ENCODE measurements around the gene FPGS. TPM values are rescaled to one million over a fixed set of nuclear protein-coding genes. Genes with fewer than 3 reads are reported as not detected.
"Not testable (repeated sequence)": the region's sequence is repeated elsewhere in the genome, so short reads cannot be mapped to it uniquely, and the experiment has no call there.

Gene FPGS
- polyA plus RNA-seq, 4 donors = 36.3 to 50.7 (median 40.0) TPM

- DNase-seq (ENCODE audit: low read depth in 4 of 4, low spot score in 3 of 4) = no peak
These were observed 29.6 kb downstream of the FPGS start for GRCh38 chr9:127832248-127832647.

- DNase-seq (ENCODE audit: low read depth in 4 of 4, low spot score in 3 of 4) = no peak
These were observed 30.9 kb downstream of the FPGS start for GRCh38 chr9:127833555-127833954.

GRCh38 chr9:127835991-127836516 lies 33.4 kb downstream of the FPGS start:
- DNase-seq (ENCODE audit: low read depth in 4 of 4, low spot score in 3 of 4) = no peak

DNA sequence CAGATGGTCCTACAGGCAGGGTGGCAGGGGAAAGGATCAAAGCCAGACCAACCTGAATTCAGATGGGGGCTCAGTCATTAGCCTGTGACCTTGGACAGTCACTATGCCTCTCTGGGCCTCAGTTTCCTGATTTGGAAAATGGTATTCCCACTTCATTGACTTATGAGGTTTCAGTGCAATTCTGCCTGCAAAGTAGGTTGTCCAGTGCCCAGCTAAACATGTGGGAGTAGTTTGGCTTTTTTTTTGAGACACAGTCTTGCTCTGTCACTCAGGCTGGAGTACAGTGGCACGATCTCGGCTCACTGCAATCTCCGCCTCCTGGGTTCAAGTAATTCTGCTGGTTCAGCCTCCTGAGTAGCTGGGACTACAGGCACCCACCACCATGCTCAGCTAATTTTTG lies 33.9 kb downstream of the FPGS start:
- not testable (repeated sequence) for DNase-seq (ENCODE audit: low read depth in 4 of 4, low spot score in 3 of 4)

- DNase-seq (ENCODE audit: low read depth in 4 of 4, low spot score in 3 of 4) = no peak
These were observed 34.7 kb downstream of the FPGS start for GRCh38 chr9:127837346-127837745.

DNA sequence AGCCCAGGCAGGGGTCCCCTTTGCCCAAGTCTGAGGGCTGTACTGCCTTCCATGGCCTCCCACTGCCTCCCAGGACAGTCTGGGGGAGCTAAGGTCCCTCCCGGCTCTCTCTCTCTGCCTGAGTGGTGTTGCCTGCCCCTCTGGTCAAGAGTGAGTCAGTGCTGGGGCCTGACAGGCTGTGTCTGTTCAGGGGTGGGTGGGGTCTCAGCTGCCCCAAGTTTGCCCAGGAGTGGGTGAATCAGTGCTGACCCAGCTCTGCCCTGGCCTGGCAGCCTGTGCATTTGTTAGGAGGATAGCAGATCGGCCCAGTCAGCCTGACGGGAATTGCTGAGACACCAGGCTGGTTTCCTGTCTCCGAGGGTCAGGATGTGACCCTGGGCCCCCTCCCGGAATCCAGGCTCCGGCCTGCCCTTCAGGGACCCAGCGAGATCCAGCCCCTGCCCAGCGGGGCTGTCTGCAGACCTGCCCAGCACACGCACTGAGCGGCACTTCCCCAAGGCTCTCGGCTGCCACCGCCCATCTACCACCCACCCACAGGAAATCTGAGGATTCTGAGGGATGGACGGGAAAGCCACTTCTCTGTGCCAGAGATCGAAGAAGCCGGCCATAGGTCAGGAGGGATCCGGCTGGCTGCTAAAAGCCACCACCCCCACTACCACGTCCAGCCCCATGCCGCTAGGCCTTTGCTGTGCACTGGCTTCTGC lies 35.8 kb downstream of the FPGS start:
- DNase-seq (ENCODE audit: low read depth in 4 of 4, low spot score in 3 of 4) = no peak

DNA sequence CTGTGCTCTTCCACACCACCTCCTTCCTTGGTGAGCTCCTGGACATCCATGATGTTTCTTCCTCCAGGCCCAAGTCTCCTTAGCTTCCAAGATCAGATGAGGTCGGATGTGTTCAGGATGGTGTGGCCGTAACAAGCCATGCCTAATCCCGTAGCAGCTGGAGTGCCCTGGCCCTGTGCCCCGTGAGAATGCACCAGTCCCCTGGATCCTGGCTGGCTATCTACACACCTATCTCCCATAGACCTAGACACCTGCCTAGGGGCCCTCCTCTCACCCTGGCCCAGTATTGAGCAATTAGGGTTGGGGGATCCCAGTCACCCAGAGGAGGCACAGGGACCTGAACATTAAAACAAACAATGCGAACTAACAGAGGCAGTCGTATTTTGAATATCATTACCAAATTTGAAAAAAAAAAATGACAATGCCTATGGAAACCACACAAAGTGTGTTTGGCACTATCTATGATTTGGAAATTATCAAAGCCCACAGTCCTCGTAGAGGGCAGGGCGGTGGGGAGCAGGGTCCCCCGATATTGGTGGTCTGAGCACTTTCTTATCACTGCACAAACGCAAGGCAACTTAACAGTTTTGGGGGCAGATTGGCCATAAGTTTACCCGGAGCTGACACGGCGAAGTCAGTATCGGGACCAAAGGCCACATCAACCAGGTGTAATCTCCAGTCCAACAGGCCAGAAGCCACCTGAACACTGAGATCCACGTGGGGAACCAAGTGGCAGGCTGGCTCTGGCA lies 38.6 kb downstream of the FPGS start:
- no peak for DNase-seq (ENCODE audit: low read depth in 4 of 4, low spot score in 3 of 4)

GRCh38 chr9:127844821-127845359 lies 42.2 kb downstream of the FPGS start:
- DNase-seq (ENCODE audit: low read depth in 4 of 4, low spot score in 3 of 4) = no peak

DNA sequence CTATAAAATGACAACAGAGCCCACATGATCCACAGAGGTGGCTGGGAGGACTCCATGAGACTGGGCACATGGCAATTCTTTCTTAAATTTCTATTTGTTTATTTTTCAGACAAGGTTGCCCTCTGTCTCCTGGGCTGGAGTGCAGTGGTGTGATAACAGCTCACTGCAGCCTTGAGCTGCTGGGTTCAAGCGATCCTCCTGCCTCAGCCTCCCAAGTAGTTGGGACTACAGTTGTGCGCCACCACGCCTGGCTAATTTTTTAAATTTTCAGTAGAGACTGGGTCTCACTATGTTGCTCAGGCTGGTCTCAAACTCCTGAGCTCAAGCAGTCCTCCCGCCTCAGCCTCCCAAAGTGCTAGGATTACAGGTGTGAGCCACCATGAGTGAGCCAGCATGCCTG lies 42.9 kb downstream of the FPGS start:
- DNase-seq (ENCODE audit: low read depth in 4 of 4, low spot score in 3 of 4) = not testable (repeated sequence)

DNA sequence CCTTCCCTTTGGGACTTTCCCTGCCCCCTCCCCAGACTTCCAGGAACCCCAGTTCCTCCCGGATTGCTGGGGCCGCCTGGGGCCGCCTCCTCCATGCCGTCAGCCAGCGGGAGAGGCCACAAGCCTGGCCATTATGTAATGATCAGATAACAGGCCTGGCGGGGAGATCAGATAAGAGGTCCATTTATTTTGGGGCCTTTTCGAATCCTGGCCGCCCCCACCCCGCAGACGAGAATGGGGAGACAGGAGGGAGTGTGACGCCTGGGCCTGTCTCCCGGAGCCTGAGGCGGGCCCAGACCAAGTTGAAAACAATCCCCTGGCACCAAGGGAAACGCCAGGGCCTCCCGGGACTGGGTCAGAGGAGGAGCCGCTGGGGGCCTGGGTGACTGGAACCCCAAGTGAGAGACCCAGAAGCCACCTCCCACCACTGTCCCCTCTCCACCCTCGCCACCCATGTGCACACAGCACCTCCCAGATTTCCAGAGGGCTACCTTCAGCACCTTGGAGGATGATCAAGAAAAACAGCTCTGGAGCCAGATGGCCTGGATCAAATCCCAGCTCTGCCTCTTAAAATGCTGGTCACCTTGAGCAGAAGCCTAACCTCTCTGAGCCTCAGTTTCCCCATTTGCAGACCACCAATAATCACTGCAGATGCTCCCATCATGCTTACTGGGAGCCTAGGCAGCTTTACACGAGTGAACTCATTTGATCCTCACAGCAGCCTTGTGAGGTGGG lies 43.9 kb downstream of the FPGS start:
- no peak for DNase-seq (ENCODE audit: low read depth in 4 of 4, low spot score in 3 of 4)

DNA sequence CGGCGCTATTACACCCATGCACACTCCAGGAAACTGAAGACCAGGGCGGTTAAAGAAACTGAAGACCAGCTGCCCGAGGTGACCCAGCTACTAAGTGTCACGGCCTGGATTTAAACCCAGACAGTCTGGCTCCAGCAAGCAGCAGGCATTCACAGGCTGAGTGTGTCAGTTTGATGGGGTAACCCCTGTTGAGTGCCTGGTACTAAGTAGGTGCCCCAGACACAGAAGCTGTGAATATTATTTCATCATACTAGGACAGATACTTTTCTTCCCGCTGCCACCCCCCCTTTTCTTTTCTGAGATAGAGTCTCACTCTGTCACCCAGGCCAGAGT lies 44.5 kb downstream of the FPGS start:
- no peak for DNase-seq (ENCODE audit: low read depth in 4 of 4, low spot score in 3 of 4)

DNA sequence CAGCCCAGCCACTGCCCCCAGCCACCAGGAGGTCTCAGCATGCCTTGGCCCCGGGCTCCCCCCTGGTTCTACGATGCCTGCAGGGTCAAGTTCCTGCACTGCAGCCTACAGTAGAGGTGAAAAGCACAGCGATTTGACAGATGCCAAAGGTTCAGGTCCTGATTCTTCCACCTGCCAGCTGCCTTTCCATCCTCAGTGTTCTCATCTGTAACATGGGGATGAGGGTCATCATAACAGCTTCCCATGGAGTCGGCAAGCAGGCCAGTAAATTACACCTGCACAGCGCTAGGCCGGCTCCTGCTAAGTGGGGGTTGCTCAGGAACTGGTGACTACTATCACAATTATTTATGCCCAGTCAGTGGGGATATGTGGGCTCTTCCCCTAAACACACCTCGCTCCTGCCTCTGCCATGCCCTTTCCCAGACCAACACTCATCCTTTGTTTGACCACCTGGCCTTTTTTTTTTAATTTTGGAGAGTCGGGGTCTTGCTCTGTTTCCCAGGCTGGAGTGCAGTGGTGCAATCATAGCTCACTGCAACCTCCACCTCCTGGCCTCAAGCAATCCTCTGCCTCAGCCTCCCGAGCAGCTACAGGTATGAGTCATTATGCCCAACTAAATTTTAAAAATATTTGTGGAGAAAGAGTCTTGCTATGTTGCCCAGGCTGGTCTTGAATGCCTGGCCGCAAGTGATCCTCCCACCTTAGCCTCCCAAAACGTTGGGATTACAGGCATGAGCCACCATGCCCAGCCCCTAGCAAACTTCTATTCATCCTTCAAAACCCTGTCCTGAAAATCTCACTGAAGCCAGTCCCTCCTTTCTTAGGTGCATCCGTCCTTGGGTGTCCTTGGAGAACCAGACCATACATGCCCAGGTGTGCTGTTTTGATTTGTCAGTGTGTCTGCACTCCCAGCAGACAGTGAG lies 45.4 kb downstream of the FPGS start:
- DNase-seq (ENCODE audit: low read depth in 4 of 4, low spot score in 3 of 4) = no peak

DNA sequence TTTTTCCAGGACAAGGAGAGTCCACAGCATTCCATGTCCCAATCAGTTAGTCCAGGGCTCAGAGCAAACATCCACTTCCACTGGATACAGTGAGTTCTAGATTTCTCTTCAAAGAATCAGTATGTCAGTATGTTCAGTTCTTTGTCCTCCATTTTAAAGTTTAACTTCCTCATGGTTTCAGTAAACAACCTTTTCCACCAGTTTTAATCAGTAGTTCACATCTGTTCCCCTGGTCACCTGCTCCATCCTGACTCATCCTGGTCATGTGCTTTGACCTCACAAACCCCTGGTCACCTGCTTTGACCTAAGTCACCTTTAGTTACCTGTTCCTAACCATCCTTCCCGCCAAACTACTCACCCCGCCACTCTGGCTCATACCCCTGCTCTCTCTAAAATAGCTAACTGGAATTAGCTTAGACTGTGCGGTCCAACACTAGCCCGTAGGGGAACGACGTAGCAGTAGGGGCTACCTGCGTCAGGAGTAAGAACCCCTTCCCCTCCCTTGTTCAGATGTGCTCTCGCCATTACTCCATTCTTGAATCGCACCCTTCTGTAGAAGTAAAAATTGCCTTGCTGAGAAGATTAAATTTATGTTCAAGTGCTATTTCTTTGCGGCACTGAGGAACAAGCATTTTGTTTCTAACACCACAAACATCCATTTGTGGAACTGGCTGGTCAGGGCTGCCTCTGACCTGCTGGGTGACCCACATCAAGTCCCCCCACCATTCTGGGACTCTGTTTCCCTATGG lies 46.2 kb downstream of the FPGS start:
- no peak for DNase-seq (ENCODE audit: low read depth in 4 of 4, low spot score in 3 of 4)

DNA sequence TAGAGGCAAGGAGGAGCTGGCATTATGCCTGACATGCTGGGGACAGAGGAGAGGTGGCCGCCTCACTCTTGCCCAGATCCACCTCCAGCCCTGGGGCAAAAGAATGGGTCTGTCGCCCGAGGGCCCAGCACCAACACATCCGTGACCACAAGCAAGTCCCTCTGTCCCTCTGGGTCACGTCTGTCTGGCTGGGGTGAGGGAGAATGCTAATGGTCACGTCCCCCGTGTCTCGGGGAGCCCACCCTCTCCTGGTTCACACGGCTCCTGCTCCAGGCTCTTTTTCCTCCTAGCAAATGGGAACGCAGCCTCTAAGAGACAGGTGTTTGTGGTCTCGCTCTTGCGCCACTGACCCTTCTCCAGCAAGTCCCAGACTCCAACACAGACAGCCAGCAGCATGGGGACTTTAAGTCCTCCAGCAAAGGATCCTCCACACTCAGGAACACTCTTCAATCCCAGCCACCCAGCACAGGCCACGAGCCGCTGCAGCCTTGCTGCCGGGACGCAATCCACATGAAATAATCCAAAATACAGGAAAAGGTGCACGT lies 47.7 kb downstream of the FPGS start:
- DNase-seq (ENCODE audit: low read depth in 4 of 4, low spot score in 3 of 4) = no peak

- DNase-seq (ENCODE audit: low read depth in 4 of 4, low spot score in 3 of 4) = no peak
These were observed 50.1 kb downstream of the FPGS start for GRCh38 chr9:127852829-127853228.

DNA sequence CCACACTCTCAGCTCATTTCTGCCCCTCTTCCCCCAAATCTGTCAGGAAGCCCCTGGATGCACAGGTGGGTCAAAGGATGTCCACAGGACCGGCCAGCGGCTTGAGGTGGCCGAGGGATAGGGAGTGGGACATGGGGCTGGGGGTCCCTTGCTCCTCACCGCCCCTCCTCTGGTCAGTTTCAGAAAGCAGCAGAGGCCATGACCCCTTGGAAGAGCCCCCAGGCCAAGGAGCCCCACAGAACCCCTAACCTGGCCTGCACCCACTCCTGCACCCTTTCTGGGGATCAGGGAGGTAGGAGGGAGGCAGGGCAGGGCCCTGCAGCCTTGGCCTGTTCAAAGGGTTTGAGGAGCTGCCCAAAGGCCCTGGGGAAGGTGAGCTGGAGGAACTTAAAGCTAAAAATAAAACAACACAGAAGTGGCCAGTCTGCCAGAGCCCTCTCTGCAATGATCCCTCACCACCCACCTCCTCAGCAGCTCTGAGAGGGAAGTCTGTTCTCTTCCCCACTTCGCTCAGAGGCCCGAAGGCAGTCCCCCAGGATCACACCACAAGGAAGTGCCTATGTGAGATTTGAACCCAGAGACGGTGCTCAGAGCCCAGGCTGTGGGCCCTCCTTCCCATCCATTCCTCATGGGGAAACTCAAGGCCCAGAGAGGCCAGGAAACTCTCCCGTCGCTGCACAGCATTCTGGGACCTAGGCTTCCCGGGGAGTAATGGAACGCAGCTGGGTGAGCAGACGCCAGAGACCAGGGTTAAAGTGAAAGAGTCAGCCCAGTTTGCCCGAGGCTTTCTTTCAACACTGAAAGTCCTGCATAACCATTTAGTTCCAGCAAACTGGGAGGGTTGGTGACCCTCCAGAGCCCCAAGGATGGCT lies 50.9 kb downstream of the FPGS start:
- no peak for DNase-seq (ENCODE audit: low read depth in 4 of 4, low spot score in 3 of 4)

DNA sequence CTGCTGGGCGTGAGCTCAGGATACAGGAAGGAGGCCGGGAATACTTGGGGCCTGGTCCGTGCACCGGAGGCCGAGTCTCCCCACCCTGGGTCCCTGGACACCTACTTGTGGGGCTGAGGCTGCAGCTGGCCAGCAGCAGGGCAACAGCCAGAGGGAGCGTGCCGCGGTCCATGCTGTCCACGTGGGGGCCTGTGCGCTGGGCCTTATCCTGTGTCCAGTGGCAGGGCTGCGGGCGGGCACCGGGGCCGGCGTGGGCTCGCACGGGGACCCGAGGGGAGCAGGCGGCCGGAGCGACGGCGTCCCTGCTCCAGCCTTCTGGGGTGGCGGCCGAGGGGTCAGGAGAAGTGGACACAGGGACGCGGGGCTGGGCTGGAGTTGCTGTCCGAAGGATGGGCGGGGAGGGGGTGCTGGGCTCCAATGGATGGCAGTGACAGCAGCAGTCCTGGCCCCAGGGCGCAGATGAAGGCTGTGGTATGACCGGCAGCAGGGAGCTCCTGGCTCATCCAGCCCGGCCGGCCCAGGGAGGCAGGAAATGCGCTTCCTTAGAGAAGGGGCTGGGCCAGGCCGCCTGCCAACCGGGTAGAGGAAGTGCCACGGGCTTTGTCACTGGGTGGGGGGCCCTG lies 51.6 kb downstream of the FPGS start, which contains the start of gene ENG:
Gene ENG (minus strand): TSS at position 475 of the 623 bp plus-strand sequence. CDS start 303 bp downstream, at position 172.
- no peak for DNase-seq (ENCODE audit: low read depth in 4 of 4, low spot score in 3 of 4)

- no peak for DNase-seq (ENCODE audit: low read depth in 4 of 4, low spot score in 3 of 4)
These were observed 52.3 kb downstream of the FPGS start for GRCh38 chr9:127854960-127855359.
